ENCODE measurements around the gene PROK1.

DNA sequence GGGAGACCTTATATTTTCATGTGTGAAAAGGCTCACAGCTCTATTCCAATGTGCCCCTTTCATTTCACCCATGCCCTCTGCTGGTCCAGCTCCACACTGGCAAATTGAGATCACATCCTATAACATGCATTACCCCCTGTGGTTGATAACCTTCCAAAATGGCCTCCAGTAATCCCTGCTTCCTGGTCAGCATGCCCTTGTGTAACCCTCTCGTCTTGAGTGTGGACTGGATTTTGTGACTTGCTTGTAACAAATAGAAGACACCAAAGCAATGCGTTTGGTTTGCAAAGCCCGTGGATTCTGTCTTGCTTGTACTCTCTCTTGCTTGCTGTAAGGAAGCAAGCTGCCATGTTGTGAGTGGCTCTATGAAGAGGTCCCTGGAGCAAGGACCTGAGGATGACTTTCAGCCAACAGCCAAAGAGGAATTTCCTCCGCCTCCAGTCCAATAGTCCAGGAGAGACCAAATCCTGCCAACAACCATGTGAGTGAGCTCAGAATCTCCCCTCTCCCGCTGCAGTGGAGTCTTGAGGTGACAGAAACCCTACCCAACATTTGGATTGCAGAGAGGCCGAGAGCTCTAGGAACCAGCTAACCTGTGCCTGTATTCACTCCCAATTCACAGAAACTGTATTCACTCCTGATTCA lies 50.7 kb downstream of the PROK1 start:
- no peak for TF ChIP-seq CTCF (IDR thresholded peaks at IDR 0.05)
- no peak for TF ChIP-seq POLR2A (IDR thresholded peaks at IDR 0.05)
